Mesendoderm (in vitro differentiated cells): ENCODE data around the gene MATCAP1.

Source experiments
- DNase-seq: peaks from one replicate; pipeline ENCODE4 v3.0.0; 2013
- H2AK5ac ChIP-seq: 2 replicates; pipeline ENCODE4 v1.6.1; 2013; ENCODE audit warnings: low read length, inconsistent platforms
- H2BK120ac ChIP-seq: 2 replicates; pipeline ENCODE4 v1.6.1; 2013; ENCODE audit warnings: low read depth, mild to moderate bottlenecking, low read length, moderate library complexity, mixed read lengths
- H2BK15ac ChIP-seq: replicated peaks from 2 replicates; pipeline ENCODE4 v1.6.1; 2013; ENCODE audit warnings: low read depth, mild to moderate bottlenecking, moderate library complexity
- H2BK5ac ChIP-seq: 2 replicates; pipeline ENCODE4 v1.6.1; 2013; ENCODE audit warnings: low read length, inconsistent platforms
- H3K18ac ChIP-seq: 2 replicates; pipeline ENCODE4 v1.6.1; 2013; ENCODE audit warnings: mild to moderate bottlenecking, low read length, mixed read lengths
- H3K23ac ChIP-seq: one replicate; pipeline ENCODE4 v1.6.1; 2013; ENCODE audit warnings: low read length
- H3K27ac ChIP-seq: 2 replicates; pipeline ENCODE4 v1.5.1; 2013; ENCODE audit warnings: low read depth, mild to moderate bottlenecking, inconsistent platforms, low read length, moderate library complexity
- H3K27me3 ChIP-seq: 2 replicates; pipeline ENCODE4 v1.6.1; 2013; ENCODE audit warnings: low read length, control low read depth, mild to moderate bottlenecking, inconsistent platforms; ENCODE audit not compliant: insufficient read depth, poor library complexity
- H3K36me3 ChIP-seq: 2 replicates; pipeline ENCODE4 v1.6.1; 2013; ENCODE audit warnings: low read length, inconsistent platforms; ENCODE audit not compliant: control insufficient read depth, insufficient read depth
- H3K4ac ChIP-seq: one replicate; pipeline ENCODE4 v1.6.1; 2013; ENCODE audit warnings: low read depth, mild to moderate bottlenecking, low read length, moderate library complexity
- H3K4me1 ChIP-seq: 2 replicates; pipeline ENCODE4 v1.6.1; 2013; ENCODE audit warnings: low read depth, low read length, inconsistent platforms; ENCODE audit not compliant: control insufficient read depth
- H3K4me2 ChIP-seq: 2 replicates; pipeline ENCODE4 v1.6.1; 2013; ENCODE audit warnings: low read length
- H3K4me3 ChIP-seq: 2 replicates; pipeline ENCODE4 v1.5.1; 2013; ENCODE audit warnings: mild to moderate bottlenecking, low read length
- H3K56ac ChIP-seq: one replicate; pipeline ENCODE4 v1.6.1; 2013; ENCODE audit warnings: low read length
- H3K79me1 ChIP-seq: 2 replicates; pipeline ENCODE4 v1.6.1; 2013; ENCODE audit warnings: low read length, inconsistent platforms
- H3K79me2 ChIP-seq: 2 replicates; pipeline ENCODE4 v1.6.1; 2013; ENCODE audit warnings: mild to moderate bottlenecking, low read length; ENCODE audit not compliant: control insufficient read depth, insufficient read depth
- H3K9ac ChIP-seq: 2 replicates; pipeline ENCODE4 v1.6.1; 2013; ENCODE audit warnings: low read length, inconsistent platforms
- H4K5ac ChIP-seq: one replicate; pipeline ENCODE4 v1.6.1; 2013; ENCODE audit warnings: low read length
- H4K8ac ChIP-seq: one replicate; pipeline ENCODE4 v1.6.1; 2013; ENCODE audit warnings: low read depth, mild to moderate bottlenecking, control low read depth, low read length, moderate library complexity
- WGBS: extraction: QIAGEN DNeasy Blood & Tissue Kit; methylation state at CpG from one replicate; pipeline ENCODE4 v1.1.7; 2013; ENCODE audit warnings: low lambda C conversion rate, missing lambda C conversion rate; ENCODE audit not compliant: insufficient coverage; ENCODE audit errors: extremely low coverage; 5-methylcytosine and 5-hydroxymethylcytosine counted together

Gene MATCAP1

DNA sequence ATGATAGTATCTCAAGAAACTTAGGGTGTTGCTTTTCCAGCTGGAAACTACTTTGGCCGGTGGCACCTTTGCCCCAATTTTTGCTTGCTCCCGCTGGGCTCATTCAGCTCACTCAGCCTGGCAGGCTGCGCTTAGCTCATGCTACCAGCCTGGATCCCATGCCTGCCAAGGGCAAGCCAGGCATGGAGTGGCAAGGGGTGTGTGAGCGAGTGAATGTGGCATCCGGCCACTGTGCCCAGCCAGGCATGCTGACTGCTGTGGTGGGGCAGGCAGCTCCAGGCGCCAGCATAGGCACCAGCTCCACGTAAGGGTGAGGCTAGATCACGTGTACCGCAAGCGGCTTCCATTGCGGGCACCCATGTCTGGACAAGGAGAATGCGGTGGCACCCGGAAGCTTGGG, 42.4 kb downstream of the MATCAP1 start:
- no peaks in the 10 kb centered on the region for H3K79me2 ChIP-seq
- no peak overlapping the region for H2BK15ac ChIP-seq
- no peak overlapping the region for H3K18ac ChIP-seq
- H3K56ac ChIP-seq, result no peak overlapping the region
- H3K23ac ChIP-seq, result no peak overlapping the region
- DNase-seq, result no peak
- H3K9ac ChIP-seq, result no peak overlapping the region
- H4K8ac ChIP-seq, result no peak overlapping the region
- no peaks in the 10 kb centered on the region for H3K27me3 ChIP-seq
- no peaks in the 10 kb centered on the region for H3K79me1 ChIP-seq
- H2BK5ac ChIP-seq, result no peak overlapping the region
- no CpG with 5 or more reads among the region's 13 CpGs for WGBS
- no peak overlapping the region for H3K27ac ChIP-seq
- no peak overlapping the region for H2AK5ac ChIP-seq
- H3K4me2 ChIP-seq, result no peak overlapping the region
- H2BK120ac ChIP-seq, result no peak overlapping the region
- H3K4me3 ChIP-seq, result no peak overlapping the region
- no peaks in the 10 kb centered on the region for H3K4me1 ChIP-seq
- no peak overlapping the region for H3K4ac ChIP-seq
- no peak overlapping the region for H4K5ac ChIP-seq
- H3K36me3 ChIP-seq, result peaks cover 4% of the 10 kb centered on the region

DNA sequence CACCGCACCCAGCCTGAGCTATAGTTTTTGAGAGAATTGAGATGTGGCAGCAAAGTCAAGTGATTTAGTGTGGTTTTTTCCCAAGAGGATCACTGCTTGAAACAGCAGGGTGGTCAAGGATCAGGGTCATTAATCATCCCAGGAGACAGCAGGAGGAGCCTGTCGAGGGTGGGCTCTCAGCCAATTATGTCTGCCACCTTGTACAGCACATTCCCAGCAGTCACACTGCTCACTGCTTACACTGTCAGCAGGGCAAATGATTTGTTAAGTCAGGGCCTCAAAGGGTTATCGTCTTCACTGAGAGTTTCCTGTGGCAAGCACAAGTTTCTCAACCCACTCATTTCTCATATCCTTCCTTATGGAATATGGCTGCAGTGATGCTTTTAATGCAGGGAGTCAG, 46.2 kb downstream of the MATCAP1 start:
- Histone ChIP-seq H2BK15ac (no peak overlapping the region), H3K9ac (no peak overlapping the region), H3K23ac (no peak overlapping the region), H3K4me2 (no peak overlapping the region), H3K18ac (no peak overlapping the region), H2BK120ac (no peak overlapping the region), H3K56ac (no peak overlapping the region), H3K79me1 (no peaks in the 10 kb centered on the region), H2BK5ac (no peak overlapping the region), H3K4ac (no peak overlapping the region), H3K27ac (no peak overlapping the region), H3K4me1 (no peaks in the 10 kb centered on the region), H3K36me3 (peaks cover 6% of the 10 kb centered on the region), H3K4me3 (no peak overlapping the region), H3K79me2 (no peaks in the 10 kb centered on the region), H4K8ac (no peak overlapping the region), H4K5ac (no peak overlapping the region), H2AK5ac (no peak overlapping the region), H3K27me3 (no peaks in the 10 kb centered on the region)
- WGBS, result no CpG with 5 or more reads among the region's 3 CpGs
- DNase-seq, result no peak

DNA sequence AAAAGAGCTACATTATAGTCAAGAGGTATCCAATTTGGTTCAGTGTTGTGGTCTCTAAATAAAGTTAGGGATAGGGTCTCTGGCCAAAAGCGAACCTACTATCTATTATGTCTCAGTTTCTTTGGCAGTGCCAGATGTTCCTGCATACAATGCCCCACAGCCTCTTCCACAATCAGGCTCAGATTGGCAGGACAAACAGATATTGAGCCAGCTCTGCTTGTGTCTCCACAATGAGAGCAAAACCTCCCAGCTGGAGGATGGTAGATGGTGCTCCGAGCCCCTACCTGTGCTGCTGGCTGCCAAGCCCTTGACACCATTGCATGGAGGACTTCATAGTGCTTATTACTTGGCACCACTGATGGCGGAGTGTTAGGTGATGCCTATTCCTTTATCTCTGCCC, 54.3 kb downstream of the MATCAP1 start:
- no peak overlapping the region for H2BK5ac ChIP-seq
- no peak overlapping the region for H3K18ac ChIP-seq
- H3K4me1 ChIP-seq, result no peaks in the 10 kb centered on the region
- no peaks in the 10 kb centered on the region for H3K79me2 ChIP-seq
- H3K4ac ChIP-seq, result no peak overlapping the region
- H3K56ac ChIP-seq, result no peak overlapping the region
- no peak overlapping the region for H4K8ac ChIP-seq
- no peak overlapping the region for H3K23ac ChIP-seq
- WGBS, result no CpG with 5 or more reads among the region's 3 CpGs
- H3K27ac ChIP-seq, result no peak overlapping the region
- H3K9ac ChIP-seq, result no peak overlapping the region
- no peak overlapping the region for H3K4me3 ChIP-seq
- H3K79me1 ChIP-seq, result no peaks in the 10 kb centered on the region
- H3K27me3 ChIP-seq, result no peaks in the 10 kb centered on the region
- no peak overlapping the region for H2BK15ac ChIP-seq
- peaks cover 7% of the 10 kb centered on the region for H3K36me3 ChIP-seq
- no peak overlapping the region for H2BK120ac ChIP-seq
- no peak overlapping the region for H2AK5ac ChIP-seq
- DNase-seq, result no peak
- H4K5ac ChIP-seq, result no peak overlapping the region
- H3K4me2 ChIP-seq, result no peak overlapping the region

DNA sequence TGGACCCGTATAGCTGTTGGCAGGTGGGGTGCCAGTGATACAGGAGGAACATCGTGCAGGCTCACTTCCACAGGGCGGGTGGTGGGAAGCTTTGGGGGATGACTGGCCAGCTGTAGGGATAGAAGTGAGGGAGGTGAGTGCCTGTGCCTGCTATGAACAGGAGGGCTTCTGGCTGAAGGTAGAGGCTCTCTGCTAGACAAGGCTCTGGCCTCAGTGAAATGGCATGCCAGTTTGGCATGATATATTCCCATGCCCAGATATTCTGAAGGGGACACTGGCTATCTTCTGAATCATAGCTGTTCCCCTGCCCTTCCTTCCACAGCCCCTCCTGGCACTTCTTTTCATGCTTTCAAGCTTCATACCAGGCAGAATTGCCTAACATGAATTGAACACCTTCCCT, 54.9 kb downstream of the MATCAP1 start:
- H2AK5ac ChIP-seq, result no peak overlapping the region
- no peaks in the 10 kb centered on the region for H3K27me3 ChIP-seq
- no peak overlapping the region for H2BK120ac ChIP-seq
- WGBS, result no CpG with 5 or more reads among the region's 3 CpGs
- no peak overlapping the region for H3K18ac ChIP-seq
- no peaks in the 10 kb centered on the region for H3K4me1 ChIP-seq
- H3K27ac ChIP-seq, result no peak overlapping the region
- no peak overlapping the region for H3K4me2 ChIP-seq
- no peak overlapping the region for H4K8ac ChIP-seq
- H2BK15ac ChIP-seq, result no peak overlapping the region
- H3K36me3 ChIP-seq, result peaks cover 7% of the 10 kb centered on the region
- no peak overlapping the region for H3K23ac ChIP-seq
- H3K79me2 ChIP-seq, result no peaks in the 10 kb centered on the region
- no peak for DNase-seq
- no peak overlapping the region for H3K9ac ChIP-seq
- no peak overlapping the region for H4K5ac ChIP-seq
- no peak overlapping the region for H3K4ac ChIP-seq
- H3K79me1 ChIP-seq, result no peaks in the 10 kb centered on the region
- no peak overlapping the region for H2BK5ac ChIP-seq
- H3K56ac ChIP-seq, result no peak overlapping the region
- H3K4me3 ChIP-seq, result no peak overlapping the region

DNA sequence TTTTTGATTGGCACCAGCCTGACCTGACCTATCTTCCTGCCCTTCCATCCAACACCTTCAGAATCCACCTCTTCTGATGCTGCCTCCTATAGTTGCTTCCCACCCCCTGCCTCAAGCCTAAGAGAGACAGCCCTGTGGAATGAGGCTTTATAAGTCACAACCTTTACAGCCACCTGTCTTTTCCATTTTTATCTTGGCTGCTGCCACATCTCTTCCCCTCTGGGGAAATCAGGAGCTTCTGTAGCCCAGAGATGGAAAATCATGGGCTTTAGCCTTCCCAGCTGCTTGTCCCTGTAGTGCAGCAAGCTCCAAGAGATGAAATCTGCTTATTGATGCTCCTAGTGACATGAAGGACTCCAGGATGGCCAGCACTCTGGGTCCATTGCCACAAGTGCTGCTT, 55.3 kb downstream of the MATCAP1 start:
- Histone ChIP-seq H3K4me1 (no peaks in the 10 kb centered on the region), H3K79me1 (no peaks in the 10 kb centered on the region), H3K23ac (no peak overlapping the region), H3K56ac (no peak overlapping the region), H2BK15ac (no peak overlapping the region), H3K4ac (no peak overlapping the region), H3K4me2 (no peak overlapping the region), H4K5ac (no peak overlapping the region), H3K79me2 (no peaks in the 10 kb centered on the region), H3K4me3 (no peak overlapping the region), H3K18ac (no peak overlapping the region), H2BK120ac (no peak overlapping the region), H3K36me3 (peaks cover 7% of the 10 kb centered on the region), H2BK5ac (no peak overlapping the region), H3K27me3 (no peaks in the 10 kb centered on the region), H3K27ac (no peak overlapping the region), H4K8ac (no peak overlapping the region), H2AK5ac (no peak overlapping the region), H3K9ac (no peak overlapping the region)
- no peak for DNase-seq
